ENCODE data around the gene LRRN2.

DNA sequence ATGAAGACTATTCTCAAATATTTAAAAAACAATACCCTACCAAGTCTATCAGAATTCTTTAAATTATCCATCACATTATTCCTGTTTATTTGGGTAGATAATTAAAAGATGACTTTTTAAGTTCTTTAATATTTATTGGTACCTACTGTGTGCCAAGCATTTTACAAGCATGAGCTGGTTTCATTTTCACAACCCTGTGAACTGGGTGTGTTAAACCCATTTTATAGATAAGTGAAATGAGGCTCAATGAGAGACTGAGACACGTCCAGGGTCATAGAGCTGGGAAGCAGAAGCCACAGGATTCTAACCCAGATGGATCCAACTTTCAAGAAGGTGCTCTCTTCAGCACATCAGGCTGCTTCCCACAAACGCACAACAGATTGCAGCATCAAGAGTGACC lies 12.3 kb downstream of the LRRN2 start:
- no peak for TF ChIP-seq PRRX2 (CRISPR knock-in tag; IDR thresholded peaks at IDR 0.05)
- TF ChIP-seq, protein P1, sequence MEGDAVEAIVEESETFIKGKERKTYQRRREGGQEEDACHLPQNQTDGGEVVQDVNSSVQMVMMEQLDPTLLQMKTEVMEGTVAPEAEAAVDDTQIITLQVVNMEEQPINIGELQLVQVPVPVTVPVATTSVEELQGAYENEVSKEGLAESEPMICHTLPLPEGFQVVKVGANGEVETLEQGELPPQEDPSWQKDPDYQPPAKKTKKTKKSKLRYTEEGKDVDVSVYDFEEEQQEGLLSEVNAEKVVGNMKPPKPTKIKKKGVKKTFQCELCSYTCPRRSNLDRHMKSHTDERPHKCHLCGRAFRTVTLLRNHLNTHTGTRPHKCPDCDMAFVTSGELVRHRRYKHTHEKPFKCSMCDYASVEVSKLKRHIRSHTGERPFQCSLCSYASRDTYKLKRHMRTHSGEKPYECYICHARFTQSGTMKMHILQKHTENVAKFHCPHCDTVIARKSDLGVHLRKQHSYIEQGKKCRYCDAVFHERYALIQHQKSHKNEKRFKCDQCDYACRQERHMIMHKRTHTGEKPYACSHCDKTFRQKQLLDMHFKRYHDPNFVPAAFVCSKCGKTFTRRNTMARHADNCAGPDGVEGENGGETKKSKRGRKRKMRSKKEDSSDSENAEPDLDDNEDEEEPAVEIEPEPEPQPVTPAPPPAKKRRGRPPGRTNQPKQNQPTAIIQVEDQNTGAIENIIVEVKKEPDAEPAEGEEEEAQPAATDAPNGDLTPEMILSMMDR (IDR thresholded peaks at IDR 0.05), result no peak
- TF ChIP-seq, protein P2, sequence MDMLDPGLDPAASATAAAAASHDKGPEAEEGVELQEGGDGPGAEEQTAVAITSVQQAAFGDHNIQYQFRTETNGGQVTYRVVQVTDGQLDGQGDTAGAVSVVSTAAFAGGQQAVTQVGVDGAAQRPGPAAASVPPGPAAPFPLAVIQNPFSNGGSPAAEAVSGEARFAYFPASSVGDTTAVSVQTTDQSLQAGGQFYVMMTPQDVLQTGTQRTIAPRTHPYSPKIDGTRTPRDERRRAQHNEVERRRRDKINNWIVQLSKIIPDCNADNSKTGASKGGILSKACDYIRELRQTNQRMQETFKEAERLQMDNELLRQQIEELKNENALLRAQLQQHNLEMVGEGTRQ (CRISPR knock-in tag; IDR thresholded peaks at IDR 0.05), result no peak
- TF ChIP-seq, protein P3, sequence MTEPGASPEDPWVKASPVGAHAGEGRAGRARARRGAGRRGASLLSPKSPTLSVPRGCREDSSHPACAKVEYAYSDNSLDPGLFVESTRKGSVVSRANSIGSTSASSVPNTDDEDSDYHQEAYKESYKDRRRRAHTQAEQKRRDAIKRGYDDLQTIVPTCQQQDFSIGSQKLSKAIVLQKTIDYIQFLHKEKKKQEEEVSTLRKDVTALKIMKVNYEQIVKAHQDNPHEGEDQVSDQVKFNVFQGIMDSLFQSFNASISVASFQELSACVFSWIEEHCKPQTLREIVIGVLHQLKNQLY (CRISPR knock-in tag; IDR thresholded peaks at IDR 0.05), result no peak
- TF ChIP-seq JUN (CRISPR knock-in tag; IDR thresholded peaks at IDR 0.05), result no peak
- TF ChIP-seq, protein P4, sequence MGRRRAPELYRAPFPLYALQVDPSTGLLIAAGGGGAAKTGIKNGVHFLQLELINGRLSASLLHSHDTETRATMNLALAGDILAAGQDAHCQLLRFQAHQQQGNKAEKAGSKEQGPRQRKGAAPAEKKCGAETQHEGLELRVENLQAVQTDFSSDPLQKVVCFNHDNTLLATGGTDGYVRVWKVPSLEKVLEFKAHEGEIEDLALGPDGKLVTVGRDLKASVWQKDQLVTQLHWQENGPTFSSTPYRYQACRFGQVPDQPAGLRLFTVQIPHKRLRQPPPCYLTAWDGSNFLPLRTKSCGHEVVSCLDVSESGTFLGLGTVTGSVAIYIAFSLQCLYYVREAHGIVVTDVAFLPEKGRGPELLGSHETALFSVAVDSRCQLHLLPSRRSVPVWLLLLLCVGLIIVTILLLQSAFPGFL (CRISPR knock-in tag; IDR thresholded peaks at IDR 0.05; ENCODE audit: borderline replicate concordance), result no peak
- TF ChIP-seq NR3C1 (CRISPR knock-in tag; conservative IDR thresholded peaks at IDR 0.05; ENCODE audit: low read depth), result no peak
- TF ChIP-seq, protein P5, sequence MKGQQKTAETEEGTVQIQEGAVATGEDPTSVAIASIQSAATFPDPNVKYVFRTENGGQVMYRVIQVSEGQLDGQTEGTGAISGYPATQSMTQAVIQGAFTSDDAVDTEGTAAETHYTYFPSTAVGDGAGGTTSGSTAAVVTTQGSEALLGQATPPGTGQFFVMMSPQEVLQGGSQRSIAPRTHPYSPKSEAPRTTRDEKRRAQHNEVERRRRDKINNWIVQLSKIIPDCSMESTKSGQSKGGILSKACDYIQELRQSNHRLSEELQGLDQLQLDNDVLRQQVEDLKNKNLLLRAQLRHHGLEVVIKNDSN (CRISPR knock-in tag; IDR thresholded peaks at IDR 0.05), result no peak

All from WTC11 (cell line).